Mucosa of descending colon (tissue), 3 donors: ENCODE results near the gene FER. TPM values are rescaled to one million over a fixed set of nuclear protein-coding genes. Genes with fewer than 3 reads are reported as not detected.
"Not testable (repeated sequence)": the region's sequence is repeated elsewhere in the genome, so short reads cannot be mapped to it uniquely, and the experiment has no call there.

Experiments
- ATAC-seq: fragments of 200-7000 bp; cut with Tn5 transposase; one replicate; pipeline ENCODE4 v1.9.1; 2020; ENCODE audit warnings: mild to moderate bottlenecking, moderate library complexity
- DNase-seq, 3 donors: peaks; one replicate each; pipeline ENCODE4 v3.0.0-alpha.2; 2020
- H3K36me3 ChIP-seq: fragments of 200-600 bp; one replicate; pipeline ENCODE4 v1.8.0; 2021; ENCODE audit warnings: low read depth, mild to moderate bottlenecking
- H3K4me1 ChIP-seq: fragments of 200-600 bp; one replicate; pipeline ENCODE4 v1.8.0; 2021; ENCODE audit warnings: low read depth, mild to moderate bottlenecking
- H3K4me3 ChIP-seq: fragments of 200-600 bp; one replicate; pipeline ENCODE4 v1.8.0; 2021; ENCODE audit warnings: mild to moderate bottlenecking
- H3K9me3 ChIP-seq: fragments of 200-600 bp; one replicate; pipeline ENCODE4 v1.8.0; 2021; ENCODE audit warnings: mild to moderate bottlenecking
- CTCF ChIP-seq: fragments of 200-600 bp; IDR thresholded peaks from one replicate; pipeline ENCODE4 v1.8.0; 2022; ENCODE audit warnings: antibody characterized with exemption, mild to moderate bottlenecking
- intact Hi-C, 2 donors: fragments of 100-400 bp; cut with DNase I in 1 of 2; cut with micrococcal nuclease in 1 of 2; formaldehyde crosslinking; loops; one replicate each; pipeline versions ENCODE4 v1.11.0 to v1.11.1; 2022; cut with DNase I, micrococcal nuclease
- total RNA-seq, 3 donors: library from RNA; stranded (reverse); fragmentation: NEBNext Ultra II Directional in 2 of 3; extraction: Animal tissue kit (Norgen Biotek cat#: 25700) in 2 of 3; gene quantifications; one replicate each; pipeline versions ENCODE4 v1.2.1 to v1.2.4, GENCODE V29; 2021 to 2023
- donor health status: DM: no; HTN: no; CAD: no; lungs with moderate emphysema.
- donor health status: DM: no; HTN: no; CAD: no.
- donor health status: DM: no; HTN: yes; CAD: no.

The FER gene
- total RNA-seq, 3 donors from 2014 or later: 12.8 to 44.0 (median 13.6) TPM

- Histone ChIP-seq H3K4me3 (no peak overlapping the region), H3K9me3 (no peaks in the 10 kb centered on the region), H3K36me3 (no peaks in the 10 kb centered on the region), H3K4me1 (no peaks in the 10 kb centered on the region)
- DNase-seq (no peak), ATAC-seq (no peak)
- intact Hi-C loops: no loop called here
- TF ChIP-seq CTCF: no peak
These were observed 228.0 kb downstream of the FER start for GRCh38 chr5:108975697-108976096.

- intact Hi-C loops: no loop called here
- no peak for DNase-seq
- no peak for TF ChIP-seq CTCF
These were observed 235.9 kb downstream of the FER start for GRCh38 chr5:108983461-108984092.

GRCh38 chr5:108989761-108990392, 242.2 kb downstream of the FER start:
- ATAC-seq: no peak
- Histone ChIP-seq H3K4me3 (no peak overlapping the region), H3K36me3 (no peaks in the 10 kb centered on the region), H3K9me3 (no peaks in the 10 kb centered on the region), H3K4me1 (no peaks in the 10 kb centered on the region)
- intact Hi-C loops: no loop called here
- no peak for TF ChIP-seq CTCF
- no peak for DNase-seq

More at GRCh38 chr5:108983461-108984092, 235.9 kb downstream of the FER start:
- H3K4me1 ChIP-seq: no peaks in the 10 kb centered on the region
- no peak for ATAC-seq
- H3K9me3 ChIP-seq: no peaks in the 10 kb centered on the region
- no peak overlapping the region for H3K4me3 ChIP-seq
- H3K36me3 ChIP-seq: no peaks in the 10 kb centered on the region

- H3K9me3 ChIP-seq, intact Hi-C loops, H3K36me3 ChIP-seq, H3K4me1 ChIP-seq, H3K4me3 ChIP-seq, ATAC-seq: not testable (repeated sequence)
- DNase-seq: peak in 1 of 3 donors; percentile 29
These were observed 244.8 kb downstream of the FER start for GRCh38 chr5:108992396-108993085.

GRCh38 chr5:108993440-108993839, 245.7 kb downstream of the FER start:
- intact Hi-C loops, H3K4me1 ChIP-seq, H3K36me3 ChIP-seq, H3K4me3 ChIP-seq, ATAC-seq, H3K9me3 ChIP-seq, DNase-seq: not testable (repeated sequence)

GRCh38 chr5:108997720-108998119, 250.0 kb downstream of the FER start:
- no peak for TF ChIP-seq CTCF
- intact Hi-C loops: no loop called here
- H3K36me3 ChIP-seq: no peaks in the 10 kb centered on the region
- H3K9me3 ChIP-seq: no peaks in the 10 kb centered on the region
- H3K4me3 ChIP-seq: no peak overlapping the region
- ATAC-seq (no peak), DNase-seq (no peak)
- H3K4me1 ChIP-seq: no peaks in the 10 kb centered on the region
